OCI-LY3 (cell line): ENCODE data around the gene PNPLA2.

ENCODE experiments used
- H2AFZ ChIP-seq: fragments of 200-600, 300-600 bp; shearing (Covaris generic); 2 replicates; pipeline ENCODE4 v1.6.0; 2014; ENCODE audit warnings: antibody characterized with exemption, low read depth, low read length
- H3K27ac ChIP-seq: fragments of 200-600, 300-600 bp; sonication (generic); 2 replicates; pipeline ENCODE4 v1.5.1; 2014; ENCODE audit warnings: mild to moderate bottlenecking, low read length, moderate library complexity, mixed read lengths
- H3K27me3 ChIP-seq: fragments of 200-600, 300-600 bp; sonication (generic); 2 replicates; pipeline ENCODE4 v1.6.1; 2014; ENCODE audit warnings: low read depth, low read length, mixed read lengths
- H3K36me3 ChIP-seq: fragments of 200-600, 300-600 bp; sonication (generic); replicated peaks from 2 replicates; pipeline ENCODE3; 2014; ENCODE audit warnings: low read depth, low read length, mixed read lengths
- H3K4me1 ChIP-seq: fragments of 300-600, 200-600 bp; sonication (generic); 2 replicates; pipeline ENCODE4 v1.6.1; 2014; ENCODE audit warnings: low read length, mixed read lengths
- H3K4me2 ChIP-seq: fragments of 200-600, 300-600 bp; sonication (generic); 2 replicates; pipeline ENCODE4 v1.6.1; 2014; ENCODE audit warnings: low read length, mixed read lengths
- H3K4me3 ChIP-seq: fragments of 300-600, 200-600 bp; sonication (generic); 2 replicates; pipeline ENCODE4 v1.5.1; 2014; ENCODE audit warnings: antibody characterized with exemption, mild to moderate bottlenecking, low read length, moderate library complexity
- H3K79me2 ChIP-seq: fragments of 300-600, 200-600 bp; shearing (Covaris generic); 2 replicates; pipeline ENCODE4 v1.6.1; 2014; ENCODE audit warnings: mild to moderate bottlenecking, low read length, mixed read lengths
- H3K9ac ChIP-seq: fragments of 300-600, 200-600 bp; shearing (Covaris generic); 2 replicates; pipeline ENCODE4 v1.6.0; 2014; ENCODE audit warnings: mild to moderate bottlenecking, low read length, moderate library complexity
- H3K9me3 ChIP-seq: fragments of 200-600, 300-600 bp; shearing (Covaris generic); 2 replicates; pipeline ENCODE4 v1.6.1; 2014; ENCODE audit warnings: low read length, mixed read lengths; ENCODE audit not compliant: insufficient read depth
- H4K20me1 ChIP-seq: fragments of 200-600, 300-600 bp; sonication (generic); 2 replicates; pipeline ENCODE4 v1.6.1; 2016; ENCODE audit warnings: low read length, mixed read lengths; ENCODE audit not compliant: insufficient read depth
- EZH2phosphoT487 ChIP-seq: fragments of 200-600 bp; shearing (Covaris generic); IDR thresholded peaks from 2 replicates; pipeline ENCODE4 v1.6.1; 2018; ENCODE audit warnings: antibody characterized with exemption, mixed run types, low read depth
- TF ChIP-seq, protein P1 (sequence below): fragments of 200-600, 300-600 bp; sonication (generic); IDR thresholded peaks from 2 replicates; pipeline ENCODE4 v1.5.1; 2014; ENCODE audit warnings: antibody characterized with exemption, low read length, low read depth

Gene PNPLA2

DNA sequence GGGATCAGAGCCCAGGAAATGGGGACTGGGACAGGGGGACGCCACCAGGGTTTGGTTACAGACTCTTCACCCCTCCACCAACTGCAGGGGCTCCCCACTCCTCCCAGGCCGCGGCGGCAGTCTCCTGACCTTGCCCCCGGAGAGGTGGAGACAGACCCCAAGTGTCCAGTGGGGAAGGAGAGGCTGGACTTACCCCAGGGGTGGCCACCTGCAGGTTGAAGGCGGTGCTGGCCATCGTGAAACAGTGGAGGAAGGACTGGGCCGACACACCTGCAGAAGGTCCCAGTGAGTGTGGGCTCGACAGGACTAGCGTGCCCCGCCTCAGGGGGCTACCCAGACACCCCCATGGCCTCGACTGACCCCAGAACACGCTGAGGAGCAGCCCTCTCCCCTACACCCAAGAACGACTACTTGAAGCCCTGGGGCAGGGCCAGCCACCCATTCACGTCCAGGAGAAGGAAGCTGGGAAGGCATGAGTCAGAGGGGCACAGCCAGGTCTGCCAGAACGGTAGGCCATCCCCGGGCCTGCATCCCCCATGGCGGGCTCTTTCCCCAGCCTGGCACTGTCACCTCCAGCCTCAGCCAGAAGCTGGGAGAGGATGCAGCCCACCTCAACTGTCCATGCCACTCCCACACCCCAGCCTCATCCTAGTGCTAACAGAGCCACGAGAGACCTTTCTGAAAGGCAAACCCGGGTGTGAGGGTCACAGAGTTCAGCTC, 43.7 kb upstream of the PNPLA2 start:
- Histone ChIP-seq H4K20me1 (peaks cover 31% of the 10 kb centered on the region), H3K9ac (no peak overlapping the region), H3K9me3 (no peaks in the 10 kb centered on the region), H3K79me2 (peaks cover 79% of the 10 kb centered on the region), H3K4me1 (peaks cover 13% of the 10 kb centered on the region), H2AFZ (no peak overlapping the region), H3K27ac (no peak overlapping the region), H3K36me3 (peaks cover 30% of the 10 kb centered on the region), H3K4me2 (peak overlapping the region; percentile 97), H3K27me3 (no peaks in the 10 kb centered on the region), H3K4me3 (no peak overlapping the region)
- TF ChIP-seq, protein P1, sequence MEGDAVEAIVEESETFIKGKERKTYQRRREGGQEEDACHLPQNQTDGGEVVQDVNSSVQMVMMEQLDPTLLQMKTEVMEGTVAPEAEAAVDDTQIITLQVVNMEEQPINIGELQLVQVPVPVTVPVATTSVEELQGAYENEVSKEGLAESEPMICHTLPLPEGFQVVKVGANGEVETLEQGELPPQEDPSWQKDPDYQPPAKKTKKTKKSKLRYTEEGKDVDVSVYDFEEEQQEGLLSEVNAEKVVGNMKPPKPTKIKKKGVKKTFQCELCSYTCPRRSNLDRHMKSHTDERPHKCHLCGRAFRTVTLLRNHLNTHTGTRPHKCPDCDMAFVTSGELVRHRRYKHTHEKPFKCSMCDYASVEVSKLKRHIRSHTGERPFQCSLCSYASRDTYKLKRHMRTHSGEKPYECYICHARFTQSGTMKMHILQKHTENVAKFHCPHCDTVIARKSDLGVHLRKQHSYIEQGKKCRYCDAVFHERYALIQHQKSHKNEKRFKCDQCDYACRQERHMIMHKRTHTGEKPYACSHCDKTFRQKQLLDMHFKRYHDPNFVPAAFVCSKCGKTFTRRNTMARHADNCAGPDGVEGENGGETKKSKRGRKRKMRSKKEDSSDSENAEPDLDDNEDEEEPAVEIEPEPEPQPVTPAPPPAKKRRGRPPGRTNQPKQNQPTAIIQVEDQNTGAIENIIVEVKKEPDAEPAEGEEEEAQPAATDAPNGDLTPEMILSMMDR = no peak
- no peak for TF ChIP-seq EZH2phosphoT487

DNA sequence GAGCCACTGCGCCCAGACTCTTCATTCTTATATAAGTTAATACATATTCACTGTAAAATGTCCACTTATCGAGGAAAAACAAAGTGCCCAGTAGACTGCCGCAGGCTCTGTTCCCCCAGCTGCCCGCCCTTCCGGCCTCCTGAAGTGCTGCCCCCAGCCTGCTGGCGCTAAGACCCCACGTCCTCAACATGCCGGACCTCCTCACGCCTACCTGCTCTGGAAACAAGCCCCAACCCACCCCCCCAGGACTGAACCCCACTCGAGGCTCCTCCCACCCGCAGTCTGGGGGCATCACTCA, 42.5 kb upstream of the PNPLA2 start:
- peaks cover 31% of the 10 kb centered on the region for H4K20me1 ChIP-seq
- H3K36me3 ChIP-seq = peaks cover 18% of the 10 kb centered on the region
- peak overlapping the region; percentile 97 for H3K4me2 ChIP-seq
- peak overlapping the region; percentile 83 for H3K9ac ChIP-seq
- H3K27ac ChIP-seq = peak overlapping the region; percentile 47
- H2AFZ ChIP-seq = no peak overlapping the region
- H3K27me3 ChIP-seq = no peaks in the 10 kb centered on the region
- TF ChIP-seq, protein P1 = no peak
- TF ChIP-seq EZH2phosphoT487 = no peak
- peaks cover 13% of the 10 kb centered on the region for H3K4me1 ChIP-seq
- no peaks in the 10 kb centered on the region for H3K9me3 ChIP-seq
- H3K79me2 ChIP-seq = peaks cover 71% of the 10 kb centered on the region
- H3K4me3 ChIP-seq = peak overlapping the region; percentile 98

DNA sequence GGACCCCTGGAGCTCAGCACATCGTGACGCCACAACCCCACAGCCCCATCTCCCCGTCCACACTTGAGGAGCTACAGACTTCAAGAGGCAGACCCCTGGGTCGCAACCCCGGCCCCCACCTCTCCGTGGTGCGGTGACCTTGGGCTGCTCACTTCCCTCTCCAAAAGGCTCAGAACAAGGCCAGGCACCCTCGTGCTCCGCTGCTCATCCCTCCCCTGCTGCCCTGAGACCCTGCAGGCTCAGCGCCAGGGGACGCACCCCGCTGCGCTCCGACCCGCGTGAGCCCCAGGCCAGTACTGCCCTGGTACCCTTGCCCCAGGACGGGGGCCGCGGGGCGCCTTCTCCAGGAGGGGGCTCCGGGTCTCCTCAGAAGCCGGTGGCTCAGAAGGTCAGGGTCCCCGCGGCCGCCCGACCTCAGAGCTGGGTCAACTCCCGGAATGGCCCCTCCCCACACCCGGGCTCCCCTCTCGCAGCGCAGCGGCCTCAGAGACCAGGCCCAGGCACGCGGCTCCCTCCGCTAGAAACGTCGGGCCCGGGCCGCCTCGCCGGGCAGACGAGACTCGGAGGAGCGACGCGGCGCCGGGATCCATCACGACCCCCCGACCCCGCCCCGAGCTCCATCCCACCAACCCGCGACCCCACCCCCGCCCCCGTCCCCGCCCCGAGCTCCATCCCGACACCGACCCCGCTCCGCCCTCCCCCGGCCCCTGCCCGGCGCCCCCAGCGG, 42.0 kb upstream of the PNPLA2 start:
- Histone ChIP-seq H2AFZ (no peak overlapping the region), H3K4me1 (peaks cover 13% of the 10 kb centered on the region), H3K36me3 (peaks cover 13% of the 10 kb centered on the region), H3K27ac (peak overlapping the region; percentile 47), H3K4me3 (peak overlapping the region; percentile 98), H3K79me2 (peaks cover 66% of the 10 kb centered on the region), H3K9me3 (no peaks in the 10 kb centered on the region), H4K20me1 (peaks cover 31% of the 10 kb centered on the region), H3K4me2 (peak overlapping the region; percentile 97), H3K9ac (peak overlapping the region; percentile 83), H3K27me3 (no peaks in the 10 kb centered on the region)
- TF ChIP-seq, protein P1 = no peak
- TF ChIP-seq EZH2phosphoT487 = no peak
